ENCODE data around the gene CCDC39. TPM values are rescaled to one million over a fixed set of nuclear protein-coding genes. Genes with fewer than 3 reads are reported as not detected.

Gene CCDC39
- polyA plus RNA-seq, 3 donors, result not detected

GRCh38 chr3:180590396-180590795, 88.9 kb downstream of the CCDC39 start:
- Histone ChIP-seq H3K4me1 (ENCODE audit: control insufficient read depth in 1 of 2, insufficient read depth in 2 of 2, low read length in 2 of 2) (no peaks in the 10 kb centered on the region), H3K79me2 (ENCODE audit: insufficient read depth, low read length) (no peaks in the 10 kb centered on the region), H3K27me3 (ENCODE audit: control insufficient read depth in 2 of 2, insufficient read depth in 2 of 2, low read length in 2 of 2) (peaks cover 3 to 15% of the 10 kb centered on the region in 2 donors), H3K9ac (ENCODE audit: insufficient read depth, low read length, poor library complexity, severe bottlenecking) (no peak overlapping the region), H3K27ac (ENCODE audit: low read depth in 1 of 2, low read length in 2 of 2) (no peak overlapping the region), H3K9me3 (replicated peaks in 1 of 2; ENCODE audit: control insufficient read depth in 1 of 2, insufficient read depth in 1 of 2, low read length in 2 of 2) (no peaks in the 10 kb centered on the region), H3K36me3 (replicated peaks in 1 of 2; ENCODE audit: control insufficient read depth in 1 of 2, insufficient read depth in 2 of 2, low read length in 2 of 2) (no peaks in the 10 kb centered on the region), H3K4me3 (replicated peaks in 1 of 3; ENCODE audit: low read depth in 2 of 3, low read length in 3 of 3) (no peak overlapping the region), H2AFZ (ENCODE audit: insufficient read depth, low read depth, low read length, poor library complexity, severe bottlenecking) (no peak overlapping the region), H3K4me2 (replicated peaks; ENCODE audit: extremely low read depth, low read length, poor library complexity, severe bottlenecking) (no peak overlapping the region), H4K20me1 (ENCODE audit: insufficient read depth, low read length) (no peaks in the 10 kb centered on the region)
- intact Hi-C loops (cut with micrococcal nuclease), result no loop called here
- Mint-ChIP-seq H3K27me3 (ENCODE audit: low read depth in 3 of 3) (peaks cover 6 to 16% (median 11%) of the 10 kb centered on the region in 3 donors), H3K4me3 (no peak overlapping the region), H3K4me1 (no peaks in the 10 kb centered on the region), H3K9me3 (peaks cover 0 to 6% (median 0%) of the 10 kb centered on the region in 7 donors), H3K27ac (no peak overlapping the region), H3K36me3 (no peaks in the 10 kb centered on the region)
- TF ChIP-seq CTCF (IDR thresholded peaks at IDR 0.05), result no peak
- no peak for DNase-seq
- 97% methylated on average over 17 of the region's 23 CpGs for WGBS (ENCODE audit: insufficient coverage)

GRCh38 chr3:180580934-180581333, 98.4 kb downstream of the CCDC39 start:
- peaks cover under 1 to 3% (median 3%) of the 10 kb centered on the region in 3 donors for H3K27me3 Mint-ChIP-seq (ENCODE audit: low read depth in 3 of 3)
- no peak overlapping the region for H3K4me3 Mint-ChIP-seq
- DNase-seq, result no peak
- Histone ChIP-seq H3K4me1 (ENCODE audit: control insufficient read depth in 1 of 2, insufficient read depth in 2 of 2, low read length in 2 of 2) (no peaks in the 10 kb centered on the region), H3K79me2 (ENCODE audit: insufficient read depth, low read length) (no peaks in the 10 kb centered on the region), H3K4me2 (replicated peaks; ENCODE audit: extremely low read depth, low read length, poor library complexity, severe bottlenecking) (no peak overlapping the region), H3K4me3 (replicated peaks in 1 of 3; ENCODE audit: low read depth in 2 of 3, low read length in 3 of 3) (no peak overlapping the region), H3K27me3 (ENCODE audit: control insufficient read depth in 2 of 2, insufficient read depth in 2 of 2, low read length in 2 of 2) (peaks cover 0 to 3% of the 10 kb centered on the region in 2 donors), H3K36me3 (replicated peaks in 1 of 2; ENCODE audit: control insufficient read depth in 1 of 2, insufficient read depth in 2 of 2, low read length in 2 of 2) (no peaks in the 10 kb centered on the region), H2AFZ (ENCODE audit: insufficient read depth, low read depth, low read length, poor library complexity, severe bottlenecking) (no peak overlapping the region), H3K9me3 (replicated peaks in 1 of 2; ENCODE audit: control insufficient read depth in 1 of 2, insufficient read depth in 1 of 2, low read length in 2 of 2) (no peaks in the 10 kb centered on the region), H3K9ac (ENCODE audit: insufficient read depth, low read length, poor library complexity, severe bottlenecking) (no peak overlapping the region), H3K27ac (ENCODE audit: low read depth in 1 of 2, low read length in 2 of 2) (no peak overlapping the region), H4K20me1 (ENCODE audit: insufficient read depth, low read length) (no peaks in the 10 kb centered on the region)
- no peak overlapping the region for H3K27ac Mint-ChIP-seq
- WGBS (ENCODE audit: insufficient coverage), result no CpG with 5 or more reads among the region's 1 CpG
- H3K4me1 Mint-ChIP-seq, result no peaks in the 10 kb centered on the region
- H3K36me3 Mint-ChIP-seq, result no peaks in the 10 kb centered on the region
- TF ChIP-seq CTCF (IDR thresholded peaks at IDR 0.05), result no peak
- H3K9me3 Mint-ChIP-seq, result peaks cover 0 to 3% (median 0%) of the 10 kb centered on the region in 7 donors
- intact Hi-C loops (cut with micrococcal nuclease), result no loop called here

Data from CD14-positive monocyte (primary cell).